BLaER1 treated with 17β-estradiol and CSF1 and Interleukin-3, amounts not matched to agents 10 nM and 100 nM (cell line): ENCODE results near the gene PARS2.

Experiments
- H3K27ac ChIP-seq, 11 experiments: shearing (Covaris generic); formaldehyde crosslinking; 2 replicates each; pipeline ENCODE4 v1.8.1; 2022
- H3K27me3 ChIP-seq, 11 experiments: shearing (Covaris generic); formaldehyde crosslinking; 2 replicates each; pipeline ENCODE4 v1.8.1; 2022
- H3K36me3 ChIP-seq, 11 experiments: shearing (Covaris generic); formaldehyde crosslinking; 2 replicates each; pipeline ENCODE4 v1.8.1; 2022
- H3K4me1 ChIP-seq, 10 experiments: shearing (Covaris generic); formaldehyde crosslinking; 2 replicates each; pipeline ENCODE4 v1.8.1; 2022
- H3K4me2 ChIP-seq, 11 experiments: shearing (Covaris generic); formaldehyde crosslinking; 2 replicates each; pipeline ENCODE4 v1.8.1; 2022
- H3K4me3 ChIP-seq, 10 experiments: shearing (Covaris generic); formaldehyde crosslinking; 2 replicates each; pipeline ENCODE4 v1.8.1; 2022
- H3K9ac ChIP-seq, 11 experiments: shearing (Covaris generic); formaldehyde crosslinking; 2 replicates each; pipeline ENCODE4 v1.8.1; 2022
- H3K9me3 ChIP-seq, 11 experiments: shearing (Covaris generic); formaldehyde crosslinking; replicated peaks in 1 of 11; 2 replicates each; pipeline ENCODE4 v1.8.1; 2022
- H4K20me1 ChIP-seq, 11 experiments: shearing (Covaris generic); formaldehyde crosslinking; 2 replicates each; pipeline ENCODE4 v1.8.1; 2022
- Cebpa-rat ChIP-seq, 11 experiments: shearing (Covaris generic); IDR thresholded peaks; 2 replicates each; pipeline ENCODE4 v1.8.1; 2022

PARS2 gene

GRCh38 chr1:54764922-54765561 lies 719 bp upstream of the PARS2 start:
- peaks cover 17 to 27% (median 23%) of the 10 kb centered on the region in 10 experiments for H3K4me1 ChIP-seq
- peak overlapping the region; percentile 54 to 75 (median 69) for H3K4me2 ChIP-seq
- peak overlapping the region in 9 of 11 experiments; percentile 26 to 91 (median 53); a peak in 14 of 22 replicates for H3K9ac ChIP-seq
- H3K4me3 ChIP-seq: peak overlapping the region; percentile 60 to 88 (median 82)
- H4K20me1 ChIP-seq: no peaks in the 10 kb centered on the region
- H3K27ac ChIP-seq: peak overlapping the region in 4 of 11 experiments; percentile 21 to 88 (median 49); a peak in 7 of 22 replicates
- no peaks in the 10 kb centered on the region for H3K9me3 ChIP-seq
- TF ChIP-seq Cebpa-rat (IDR thresholded peaks at IDR 0.05): no peak
- no peaks in the 10 kb centered on the region for H3K27me3 ChIP-seq
- H3K36me3 ChIP-seq: no peaks in the 10 kb centered on the region

GRCh38 chr1:54763816-54764132 lies 549 bp downstream of the PARS2 start:
- Histone ChIP-seq H3K4me3 (peak overlapping the region; percentile 66 to 94 (median 86)), H3K36me3 (peaks cover 3 to 7% (median 6%) of the 10 kb centered on the region in 11 experiments; a peak in 21 of 22 replicates), H3K9ac (peak overlapping the region; percentile 86 to 97 (median 90)), H3K27me3 (no peaks in the 10 kb centered on the region), H3K4me1 (peaks cover 17 to 27% (median 23%) of the 10 kb centered on the region in 10 experiments), H3K9me3 (no peaks in the 10 kb centered on the region), H3K27ac (peak overlapping the region; percentile 73 to 97 (median 88)), H3K4me2 (peak overlapping the region; percentile 75 to 96 (median 88)), H4K20me1 (peaks cover 0 to 5% (median 0%) of the 10 kb centered on the region in 11 experiments; a peak in 1 of 22 replicates)
- no peak for TF ChIP-seq Cebpa-rat (IDR thresholded peaks at IDR 0.05)

- Histone ChIP-seq H4K20me1 (peaks cover 0 to 13% (median 0%) of the 10 kb centered on the region in 11 experiments; a peak in 4 of 22 replicates), H3K9me3 (no peaks in the 10 kb centered on the region), H3K4me3 (no peak overlapping the region), H3K27ac (no peak overlapping the region), H3K4me1 (peaks cover 10 to 13% (median 11%) of the 10 kb centered on the region in 10 experiments; a peak in 19 of 20 replicates), H3K9ac (no peak overlapping the region), H3K27me3 (no peaks in the 10 kb centered on the region), H3K36me3 (peaks cover 25 to 41% (median 34%) of the 10 kb centered on the region in 11 experiments), H3K4me2 (no peak overlapping the region)
- TF ChIP-seq Cebpa-rat (IDR thresholded peaks at IDR 0.05): no peak
These were observed 5.5 kb downstream of the PARS2 start for GRCh38 chr1:54758678-54759348.

- no peak for TF ChIP-seq Cebpa-rat (IDR thresholded peaks at IDR 0.05)
- H3K36me3 ChIP-seq: peaks cover 25 to 41% (median 34%) of the 10 kb centered on the region in 11 experiments
- no peak overlapping the region for H3K27ac ChIP-seq
- no peak overlapping the region for H3K9ac ChIP-seq
- H4K20me1 ChIP-seq: peaks cover 0 to 13% (median 0%) of the 10 kb centered on the region in 11 experiments; a peak in 4 of 22 replicates
- no peak overlapping the region for H3K4me3 ChIP-seq
- H3K27me3 ChIP-seq: no peaks in the 10 kb centered on the region
- no peaks in the 10 kb centered on the region for H3K9me3 ChIP-seq
- peaks cover under 1 to 5% (median 2%) of the 10 kb centered on the region in 10 experiments; a peak in 15 of 20 replicates for H3K4me1 ChIP-seq
- H3K4me2 ChIP-seq: no peak overlapping the region
These were observed 6.5 kb downstream of the PARS2 start for GRCh38 chr1:54757833-54758232.

GRCh38 chr1:54754486-54755285 lies 9.6 kb downstream of the PARS2 start:
- TF ChIP-seq Cebpa-rat (IDR thresholded peaks at IDR 0.05): no peak
- Histone ChIP-seq H3K4me3 (no peak overlapping the region), H3K9ac (no peak overlapping the region), H3K27me3 (no peaks in the 10 kb centered on the region), H3K9me3 (no peaks in the 10 kb centered on the region), H3K4me1 (no peaks in the 10 kb centered on the region), H4K20me1 (peaks cover 0 to 13% (median 0%) of the 10 kb centered on the region in 11 experiments; a peak in 4 of 22 replicates), H3K4me2 (no peak overlapping the region), H3K27ac (no peak overlapping the region), H3K36me3 (peaks cover 25 to 41% (median 34%) of the 10 kb centered on the region in 11 experiments)

- Histone ChIP-seq H3K4me1 (no peaks in the 10 kb centered on the region), H3K9ac (no peak overlapping the region), H3K4me3 (no peak overlapping the region), H3K27me3 (no peaks in the 10 kb centered on the region), H3K27ac (no peak overlapping the region), H4K20me1 (peaks cover 0 to 16% (median 0%) of the 10 kb centered on the region in 11 experiments; a peak in 4 of 22 replicates), H3K4me2 (no peak overlapping the region), H3K36me3 (peaks cover 25 to 37% (median 31%) of the 10 kb centered on the region in 11 experiments), H3K9me3 (no peaks in the 10 kb centered on the region)
- no peak for TF ChIP-seq Cebpa-rat (IDR thresholded peaks at IDR 0.05)
These were observed 10.3 kb downstream of the PARS2 start for GRCh38 chr1:54754045-54754444.

DNA sequence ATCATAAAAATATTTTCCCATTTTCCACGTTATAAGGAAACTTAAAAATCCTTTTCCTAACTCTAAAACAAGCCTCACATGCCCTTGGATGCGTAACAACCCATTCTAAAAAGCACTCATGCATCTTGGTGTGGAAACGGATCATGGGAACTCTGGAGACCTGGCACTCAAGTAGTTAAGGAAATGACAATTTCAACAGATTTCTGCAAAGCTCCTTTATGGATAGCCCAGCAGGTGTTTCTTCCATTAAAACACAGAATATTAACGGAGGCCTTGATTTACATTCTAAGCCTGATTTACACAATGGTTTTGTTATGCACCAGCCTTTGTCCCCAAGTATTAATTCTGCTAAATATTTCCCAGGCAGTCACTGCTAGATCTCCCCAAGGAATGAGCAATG lies 12.9 kb downstream of the PARS2 start:
- Histone ChIP-seq H3K4me2 (no peak overlapping the region), H3K9me3 (no peaks in the 10 kb centered on the region), H4K20me1 (peaks cover 0 to 16% (median 0%) of the 10 kb centered on the region in 11 experiments; a peak in 4 of 22 replicates)

DNA sequence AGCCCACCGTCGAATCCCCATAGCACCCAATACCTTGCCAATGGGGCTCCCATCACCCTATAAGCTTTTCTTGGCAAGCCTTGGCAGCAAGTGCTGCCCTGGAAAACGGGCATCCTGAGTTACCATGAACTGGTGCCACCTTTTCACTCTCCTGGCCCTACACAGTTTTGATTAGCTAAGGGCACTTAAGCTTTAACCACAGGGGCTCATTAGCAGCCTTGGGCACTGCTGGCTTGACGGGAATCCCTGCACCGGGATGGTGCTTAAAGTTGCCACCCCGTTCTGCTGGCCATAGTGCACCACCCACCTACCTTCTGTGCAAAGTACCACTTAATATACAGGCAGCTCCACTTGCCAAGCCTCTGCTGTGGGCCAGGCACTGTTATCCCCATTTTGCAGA lies 13.7 kb downstream of the PARS2 start:
- Histone ChIP-seq H3K27ac (no peak overlapping the region), H3K4me3 (no peak overlapping the region), H4K20me1 (peaks cover 0 to 16% (median 0%) of the 10 kb centered on the region in 11 experiments; a peak in 3 of 22 replicates), H3K36me3 (peaks cover 0 to 4% (median 0%) of the 10 kb centered on the region in 11 experiments; a peak in 4 of 22 replicates), H3K4me1 (no peaks in the 10 kb centered on the region), H3K4me2 (no peak overlapping the region), H3K9me3 (no peaks in the 10 kb centered on the region), H3K9ac (no peak overlapping the region), H3K27me3 (no peaks in the 10 kb centered on the region)
- TF ChIP-seq Cebpa-rat (IDR thresholded peaks at IDR 0.05): no peak

More for the DNA sequence above, 12.9 kb downstream of the PARS2 start:
- no peak for TF ChIP-seq Cebpa-rat (IDR thresholded peaks at IDR 0.05)
- Histone ChIP-seq H3K27ac (no peak overlapping the region), H3K27me3 (no peaks in the 10 kb centered on the region), H3K4me3 (no peak overlapping the region), H3K4me1 (no peaks in the 10 kb centered on the region), H3K9ac (no peak overlapping the region), H3K36me3 (peaks cover 0 to 11% (median 5%) of the 10 kb centered on the region in 11 experiments; a peak in 17 of 22 replicates)
